Tibial artery (tissue), 4 donors: ENCODE measurements around the gene GAS5.
A peak's percentile ranks its signal among the peaks of the same experiment; 100 is the strongest.

Experiments used
- DNase-seq, 2 donors: peaks; one replicate each; pipeline ENCODE4 v3.0.0-alpha.2; 2019
- H3K27ac ChIP-seq, 2 donors: fragments of 200-600 bp; sonication (generic) in 1 of 2; 1 replicate in 1 of 2; 2 replicates in 1 of 2; pipeline ENCODE4 v1.5.1; 2018 to 2019; ENCODE audit warnings: mild to moderate bottlenecking in 1 of 2
- H3K27me3 ChIP-seq, 2 donors: fragments of 200-600 bp; sonication (generic) in 1 of 2; one replicate each; pipeline versions ENCODE4 v1.5.1 to v1.6.0; 2016 to 2019
- H3K36me3 ChIP-seq, 3 donors: fragments of 200-600 bp; sonication (generic) in 2 of 3; one replicate each; pipeline ENCODE4 v1.5.1; 2016 to 2019; ENCODE audit warnings: mild to moderate bottlenecking in 2 of 3
- H3K4me1 ChIP-seq, 4 donors: fragments of 200-600 bp; sonication (generic) in 2 of 4; 1 replicate in 3 of 4; 2 replicates in 1 of 4; pipeline ENCODE4 v1.5.1; 2016 to 2019
- H3K4me3 ChIP-seq, 2 donors: fragments of 200-600 bp; sonication (generic) in 1 of 2; 1 replicate in 1 of 2; 2 replicates in 1 of 2; pipeline ENCODE4 v1.5.1; 2018 to 2019; ENCODE audit warnings: mild to moderate bottlenecking in 2 of 2
- H3K9me3 ChIP-seq, 3 donors: fragments of 200-600 bp; sonication (generic) in 1 of 3; one replicate each; pipeline ENCODE4 v1.5.1; 2016 to 2019
- CTCF ChIP-seq, 2 experiments: fragments of 200-600 bp in 1 of 2; fragments of 450-650 bp in 1 of 2; IDR thresholded peaks; one replicate each; pipeline ENCODE4 v1.5.1; 2017 to 2019; ENCODE audit warnings: antibody characterized with exemption in 2 of 2, mild to moderate bottlenecking in 1 of 2, moderate library complexity in 1 of 2
- intact Hi-C: fragments of 100-400 bp; cut with DNase I; formaldehyde crosslinking; loops from one replicate; pipeline ENCODE4 v1.15.0; 2023; ENCODE audit warnings: low total_unique reads

GAS5 gene

GRCh38 chr1:173867753-173868265 lies at the start of gene GAS5:
TSS of gene GAS5 (minus strand) at chr1:173867989.
- Histone ChIP-seq H3K36me3 (peaks cover 27 to 46% (median 43%) of the 10 kb centered on the region in 3 donors), H3K4me1 (peaks cover 0 to 33% (median 9%) of the 10 kb centered on the region in 4 donors)
- DNase-seq: peak; percentile 99 to 100

GRCh38 chr1:173917149-173917548 lies 49.4 kb upstream of the GAS5 start, which contains the start of gene SERPINC1:
TSS of gene SERPINC1 (minus strand) at chr1:173917327. CDS start at chr1:173917259, 68 bp downstream.
- H3K27ac ChIP-seq: no peak within 1 kb of the TSS
- TF ChIP-seq CTCF (IDR thresholded peaks at IDR 0.05): no peak
- no peaks in the 10 kb centered on the region for H3K36me3 ChIP-seq
- H3K4me1 ChIP-seq: no peaks in the 10 kb centered on the region
- H3K27me3 ChIP-seq: no peaks in the 10 kb centered on the region
- intact Hi-C loops: no loop called here
- H3K4me3 ChIP-seq: no peak within 1 kb of the TSS
- H3K9me3 ChIP-seq: no peaks in the 10 kb centered on the region
- DNase-seq: no peak

More at GRCh38 chr1:173867753-173868265, at the start of gene GAS5:
- Histone ChIP-seq H3K27me3 (no peaks in the 10 kb centered on the region), H3K9me3 (no peaks in the 10 kb centered on the region), H3K4me3 (peak within 1 kb of the TSS; percentile 80 to 81), H3K27ac (peak within 1 kb of the TSS; percentile 94 to 95)
- intact Hi-C loops: loop anchor here (2.0 to 10.0 kb wide), 3 partner anchors 41 to 391 kb away; partner anchors contain the start of genes PRDX6 and RC3H1
- no peak for TF ChIP-seq CTCF (IDR thresholded peaks at IDR 0.05)

GRCh38 chr1:173916667-173917066 lies 48.9 kb upstream of the GAS5 start:
- no peak for DNase-seq
- Histone ChIP-seq H3K4me1 (no peaks in the 10 kb centered on the region), H3K9me3 (no peaks in the 10 kb centered on the region), H3K36me3 (no peaks in the 10 kb centered on the region), H3K27ac (no peak overlapping the region), H3K4me3 (no peak overlapping the region), H3K27me3 (no peaks in the 10 kb centered on the region)
- intact Hi-C loops: no loop called here
- TF ChIP-seq CTCF (IDR thresholded peaks at IDR 0.05): no peak

- no peak overlapping the region for H3K4me3 ChIP-seq
- H3K36me3 ChIP-seq: no peaks in the 10 kb centered on the region
- no peak for DNase-seq
- H3K4me1 ChIP-seq: no peaks in the 10 kb centered on the region
- no peak overlapping the region for H3K27ac ChIP-seq
- H3K27me3 ChIP-seq: no peaks in the 10 kb centered on the region
- TF ChIP-seq CTCF (IDR thresholded peaks at IDR 0.05): no peak
- no peaks in the 10 kb centered on the region for H3K9me3 ChIP-seq
- intact Hi-C loops: no loop called here
These were observed 47.8 kb upstream of the GAS5 start for GRCh38 chr1:173915596-173915995.

- TF ChIP-seq CTCF (IDR thresholded peaks at IDR 0.05): peak in 1 of 2 experiments; percentile 6
- Histone ChIP-seq H3K4me3 (no peak overlapping the region), H3K36me3 (peaks cover 0 to 3% (median 0%) of the 10 kb centered on the region in 3 donors), H3K9me3 (no peaks in the 10 kb centered on the region), H3K27ac (no peak overlapping the region), H3K27me3 (no peaks in the 10 kb centered on the region), H3K4me1 (no peaks in the 10 kb centered on the region)
- intact Hi-C loops: no loop called here
- no peak for DNase-seq
These were observed 46.6 kb upstream of the GAS5 start for GRCh38 chr1:173914366-173914871.
